Stimulated activated CD8-positive, alpha-beta memory T cell treated with anti-CD3 and anti-CD28 coated beads, Interleukin-12 subunit alpha, Interleukin-12 subunit beta, amount 100 ng/mL, for 24 hours (primary cell): Measurements from ENCODE around the gene PTPN12.

ENCODE experiments used
- DNase-seq: peaks from one replicate; pipeline ENCODE4 v3.0.0-alpha.2; 2020; ENCODE audit errors: extremely low read depth

The PTPN12 gene

DNA sequence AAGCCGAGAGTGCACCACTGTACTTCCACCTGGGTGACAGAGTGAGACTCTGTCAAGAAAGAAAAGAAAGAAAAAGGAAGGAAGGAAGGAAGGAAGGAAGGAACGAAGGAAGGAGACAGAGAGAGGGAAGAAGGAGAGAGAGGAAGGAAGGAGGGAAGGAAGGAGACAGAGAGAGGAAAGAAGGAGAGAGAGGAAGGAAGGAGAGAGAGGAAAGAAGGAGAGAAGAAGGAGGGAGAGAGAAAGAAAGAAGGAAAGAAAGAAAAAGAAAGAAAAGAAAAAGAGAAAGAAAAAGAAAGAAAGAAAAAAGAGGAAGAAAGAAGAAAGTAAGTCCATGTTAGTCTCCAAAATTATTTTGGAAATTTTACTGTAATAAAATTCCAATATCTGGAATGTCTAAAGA, 125.8 kb downstream of the PTPN12 start:
- DNase-seq = no peak

DNA sequence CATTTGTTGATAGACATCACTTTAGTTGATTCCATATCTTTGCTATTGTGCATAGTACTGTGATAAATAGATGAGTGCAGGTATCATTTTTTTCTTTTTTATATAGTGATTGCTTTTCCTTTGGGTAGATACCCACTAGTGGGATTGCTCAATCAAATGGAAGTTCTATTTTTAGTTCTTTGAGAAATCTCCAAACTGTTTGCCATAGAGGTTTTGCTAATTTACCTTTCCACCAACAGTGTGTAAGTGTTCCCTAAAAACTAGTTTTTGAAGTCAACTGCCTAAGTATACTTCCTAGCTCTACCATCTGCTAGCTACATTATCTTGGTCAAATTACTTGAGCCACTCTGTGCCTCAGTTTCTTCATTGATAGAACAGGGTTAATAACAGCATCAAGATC, 127.6 kb downstream of the PTPN12 start:
- DNase-seq = no peak

DNA sequence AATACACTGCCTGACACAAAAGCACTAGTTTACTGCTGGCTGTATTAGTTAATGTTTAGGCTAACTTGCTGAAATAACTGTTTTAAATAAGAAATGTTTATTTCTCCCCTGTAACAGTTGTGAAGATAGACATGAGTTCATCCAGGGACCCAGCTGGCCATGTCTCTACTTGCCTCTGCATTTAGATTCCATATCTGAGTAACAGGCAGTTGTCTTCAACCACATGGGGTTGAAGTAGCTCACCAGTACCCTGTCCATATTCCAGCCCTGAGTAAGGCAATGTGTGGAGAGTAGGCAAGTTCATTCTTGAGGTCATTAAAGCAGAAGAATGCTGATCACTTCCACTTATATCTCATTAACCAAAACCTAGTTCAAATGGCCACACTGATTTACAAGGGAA, 128.1 kb downstream of the PTPN12 start:
- DNase-seq = no peak

DNA sequence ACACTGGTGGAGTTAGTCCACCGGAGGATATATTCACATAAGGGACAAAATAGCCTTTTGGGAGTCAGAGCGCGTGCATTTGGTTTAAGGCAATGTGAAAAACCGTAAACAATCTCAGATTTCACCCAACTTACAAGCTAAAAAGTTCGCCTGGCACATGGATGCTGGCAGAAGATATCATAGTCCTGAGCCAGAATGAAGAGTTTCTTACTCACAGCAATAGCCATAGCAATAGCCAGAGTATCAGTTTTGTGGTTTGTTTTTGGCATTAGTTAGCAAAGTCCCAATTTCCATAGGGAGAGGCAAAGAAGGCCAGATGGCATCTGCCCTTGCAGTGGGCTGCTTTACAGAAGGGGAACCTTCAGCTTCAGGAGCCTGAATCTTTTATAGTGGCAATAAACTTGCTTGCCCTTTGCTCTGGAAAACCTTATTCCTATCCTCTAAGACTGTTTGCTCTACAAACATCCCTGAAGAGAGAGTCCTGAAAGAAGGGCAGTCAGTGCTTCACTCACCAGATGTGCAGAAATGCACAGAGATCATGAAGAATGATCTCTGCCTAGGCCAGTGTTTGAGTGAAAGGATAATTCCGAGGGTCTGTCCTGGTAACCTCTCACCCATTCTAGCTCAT, 130.5 kb downstream of the PTPN12 start:
- DNase-seq = no peak

DNA sequence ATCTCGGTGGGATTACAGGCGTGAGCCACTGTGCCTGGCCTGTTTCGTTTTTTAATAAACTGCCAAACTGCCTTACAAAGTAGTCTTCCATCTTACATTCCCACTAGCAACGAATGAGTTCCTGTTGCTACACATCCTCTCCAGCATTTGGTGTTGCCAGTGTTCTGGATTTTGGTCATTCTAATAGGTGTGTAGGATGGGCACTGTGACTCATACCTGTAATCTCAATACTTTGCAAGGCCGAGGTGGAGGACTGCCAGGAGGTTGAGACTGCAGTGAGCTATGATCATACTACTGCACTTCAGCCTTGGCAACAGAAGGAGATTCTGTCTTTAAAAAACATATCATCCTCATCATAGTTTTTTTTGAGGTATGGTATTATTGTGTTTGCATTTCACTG, 137.8 kb downstream of the PTPN12 start:
- DNase-seq = no peak

DNA sequence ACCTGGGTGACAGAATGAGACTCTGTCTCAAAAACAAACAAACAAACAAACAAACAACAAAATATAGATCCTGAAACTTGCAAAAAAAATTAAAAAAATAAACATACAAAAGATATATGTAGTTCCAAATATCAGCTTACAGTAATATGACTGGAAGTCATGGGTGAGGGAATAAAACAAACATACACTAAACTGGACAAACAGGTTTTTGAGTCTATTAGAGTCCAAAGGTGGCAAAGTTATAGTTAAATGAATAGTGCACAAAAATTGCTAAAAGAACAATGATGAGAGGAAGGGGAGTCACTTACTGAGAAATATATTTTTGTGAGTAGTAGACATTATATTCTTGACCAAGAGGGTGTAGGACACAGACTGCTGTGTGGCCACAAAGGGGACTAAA, 142.5 kb downstream of the PTPN12 start:
- no peak for DNase-seq

DNA sequence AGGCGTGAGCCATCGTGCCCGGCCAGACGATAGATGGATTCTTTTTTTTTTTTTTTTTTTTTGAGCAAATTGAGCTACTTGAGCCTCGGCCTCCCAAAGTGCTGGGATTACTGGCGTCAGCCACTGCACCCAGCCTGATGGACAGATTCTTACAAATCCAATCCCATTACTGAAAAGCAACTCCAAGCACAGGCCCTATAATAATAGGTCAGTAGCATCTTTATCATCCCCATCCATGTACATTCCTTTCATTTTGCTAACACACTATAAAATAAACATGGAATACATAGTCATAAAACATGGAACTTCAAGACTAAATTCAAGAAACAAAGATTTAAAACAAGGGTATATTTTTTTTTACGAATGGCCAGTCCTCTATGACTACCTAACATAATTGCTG, 143.2 kb downstream of the PTPN12 start:
- no peak for DNase-seq

DNA sequence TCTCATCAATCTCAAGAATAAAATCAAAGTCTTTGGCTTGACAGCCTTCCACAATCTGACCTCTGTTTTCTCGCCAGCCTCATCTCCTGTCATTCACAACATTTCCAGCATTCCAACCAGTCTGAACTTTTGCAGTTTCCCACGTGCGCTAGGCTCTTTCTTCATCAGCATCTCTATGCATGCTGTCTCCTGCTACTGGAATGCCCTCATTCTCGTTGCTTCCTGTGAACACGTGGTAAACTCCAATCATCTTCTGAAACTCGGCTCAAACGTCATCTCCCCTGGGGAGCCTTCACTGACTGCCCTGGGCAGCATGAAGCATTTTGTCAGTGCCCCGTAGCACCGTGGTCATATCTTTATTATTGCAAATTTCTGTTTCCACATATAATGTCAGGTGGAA, 146.9 kb downstream of the PTPN12 start:
- DNase-seq = no peak

DNA sequence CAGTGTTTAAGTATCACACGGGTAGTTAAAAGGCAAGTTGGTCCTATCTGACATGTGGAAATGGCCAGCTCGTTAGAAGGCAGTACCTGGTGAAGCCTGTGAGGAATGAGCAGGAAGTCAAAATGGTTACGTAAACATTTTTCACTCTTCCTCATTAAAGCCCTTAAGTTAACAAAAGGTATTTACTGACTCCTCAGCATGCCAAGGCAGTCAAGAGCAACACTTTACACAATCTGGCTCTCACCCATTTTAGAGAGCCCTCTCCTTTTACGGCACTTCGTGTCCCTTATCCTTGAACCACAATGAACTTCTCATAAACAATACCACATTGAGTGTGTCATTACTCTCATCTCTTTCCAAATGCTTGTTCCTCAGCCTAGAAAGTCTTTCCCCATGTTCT, 148.1 kb downstream of the PTPN12 start:
- no peak for DNase-seq

DNA sequence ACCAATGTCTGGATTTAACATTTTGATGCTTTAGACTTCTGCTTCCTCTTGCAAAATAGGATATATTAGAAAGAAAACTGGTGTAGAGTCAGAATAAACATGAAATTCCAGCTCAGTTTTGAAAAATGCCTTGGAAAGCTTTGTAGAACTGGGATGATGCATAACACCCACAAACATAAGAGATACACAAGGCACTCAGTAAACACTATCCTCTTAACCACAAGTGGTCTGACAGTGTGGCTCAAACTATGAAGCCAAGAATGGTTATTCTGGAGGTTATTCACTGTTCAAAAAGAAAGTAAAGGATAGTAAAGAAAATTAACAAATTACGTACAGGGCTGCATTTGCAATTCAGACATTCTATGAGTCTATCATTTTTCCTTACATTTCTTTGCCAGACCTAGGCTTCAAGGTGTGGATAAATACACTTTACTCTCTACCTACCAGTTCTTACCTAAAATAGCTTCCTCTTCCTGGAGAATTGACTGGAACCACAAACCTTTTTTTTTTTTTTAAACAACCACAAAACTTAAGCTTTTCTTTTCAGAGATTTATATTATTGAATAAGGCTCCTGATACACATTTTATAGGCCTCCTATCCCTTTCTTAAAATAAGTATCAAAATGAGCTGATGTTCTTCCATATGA, 150.1 kb downstream of the PTPN12 start:
- DNase-seq = no peak

DNA sequence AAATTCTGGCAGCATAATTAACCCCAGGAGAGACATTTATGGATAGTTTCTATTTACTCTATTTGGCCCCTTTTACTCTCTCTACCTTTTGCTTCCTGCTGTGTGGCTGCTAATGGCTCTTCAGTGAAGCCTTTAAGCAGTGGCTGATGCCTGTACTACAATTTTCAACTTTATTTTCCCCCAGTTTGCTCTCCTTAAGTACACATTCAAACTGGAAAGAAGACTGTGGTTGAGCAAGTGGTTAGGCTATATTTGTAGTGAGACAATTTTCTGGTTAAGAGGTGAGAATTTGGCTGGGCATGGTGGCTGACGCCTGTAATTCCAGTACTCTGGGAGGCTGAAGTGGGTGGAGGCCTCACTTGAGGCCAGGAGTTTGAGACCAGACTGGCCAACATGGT, 150.7 kb downstream of the PTPN12 start:
- DNase-seq = no peak
